NCI-H1436 (cell line): ENCODE measurements around the gene CCDC102B.
"Not testable (repeated sequence)": the region's sequence is repeated elsewhere in the genome, so short reads cannot be mapped to it uniquely, and the experiment has no call there.

Experiments used
- DNase-seq: peaks from one replicate; lab custom pipeline; 2025; lab: John Stamatoyannopoulos, UW

Gene CCDC102B

DNA sequence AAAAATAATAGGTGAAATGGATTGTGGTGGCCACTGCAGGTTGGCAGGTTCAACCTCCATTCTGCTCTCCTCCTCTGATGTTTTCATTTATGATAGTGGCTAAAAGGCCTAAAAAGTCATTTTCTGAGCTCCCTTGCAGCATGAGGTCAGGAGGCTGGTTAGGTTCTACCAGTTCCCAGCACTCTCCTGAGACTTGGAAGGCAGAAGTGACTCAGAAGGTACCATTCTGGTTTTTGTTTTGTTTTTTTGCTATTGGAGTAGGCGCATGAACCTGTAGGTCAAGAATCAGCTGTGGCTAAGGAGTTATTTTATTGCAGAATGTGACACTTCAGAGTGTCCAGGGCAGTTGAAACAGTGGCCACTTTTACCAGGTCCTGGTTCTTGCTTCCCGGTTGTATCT lies 181.9 kb downstream of the CCDC102B start:
- no peak for DNase-seq

GRCh38 chr18:68983126-68983525 lies 185.2 kb downstream of the CCDC102B start:
- DNase-seq, result no peak

DNA sequence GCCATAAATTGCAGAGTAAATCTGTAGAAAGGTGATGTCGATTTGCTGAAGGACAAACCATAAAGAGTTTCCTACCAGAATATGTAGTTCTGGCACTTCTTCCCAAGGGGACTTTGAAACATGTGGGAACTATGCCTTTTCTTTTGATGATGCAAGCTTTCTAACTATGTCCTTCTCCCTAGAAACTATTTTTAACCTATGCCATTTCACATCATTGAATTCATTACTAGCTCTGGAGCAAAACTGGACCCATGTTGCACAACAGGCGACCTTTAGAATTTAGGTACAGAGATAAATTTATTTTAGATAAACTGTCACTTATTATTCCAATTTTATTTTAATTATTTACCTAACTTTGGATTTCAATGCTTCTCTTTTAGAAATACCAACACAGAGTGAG lies 186.5 kb downstream of the CCDC102B start:
- no peak for DNase-seq

GRCh38 chr18:68985172-68985820 lies 187.4 kb downstream of the CCDC102B start:
- DNase-seq, result no peak

- no peak for DNase-seq
These were observed 193.4 kb downstream of the CCDC102B start for GRCh38 chr18:68991286-68991685.

- DNase-seq, result no peak
These were observed 195.0 kb downstream of the CCDC102B start for GRCh38 chr18:68992719-68993482.

DNA sequence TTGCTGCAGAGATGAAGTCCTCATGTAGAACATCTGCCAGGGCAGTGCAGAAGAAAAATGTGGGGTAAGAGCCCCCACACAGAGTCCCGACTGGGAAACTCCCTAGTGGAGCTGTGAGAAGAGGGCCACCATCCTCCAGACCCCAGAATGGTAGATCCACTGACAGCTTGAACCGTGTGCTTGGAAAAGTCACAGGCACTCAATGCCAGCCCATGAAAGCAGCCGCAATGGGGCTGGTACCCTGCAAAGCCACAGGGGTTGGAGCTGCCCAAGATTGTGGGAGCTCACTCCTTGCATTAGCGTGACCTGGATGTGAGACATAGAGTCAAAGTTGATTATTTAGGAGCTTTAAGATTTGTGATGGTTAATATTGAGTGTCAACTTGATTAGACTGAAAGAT lies 197.8 kb downstream of the CCDC102B start:
- DNase-seq, result no peak

- no peak for DNase-seq
These were observed 200.0 kb downstream of the CCDC102B start for GRCh38 chr18:68997845-68998244.

GRCh38 chr18:69000366-69000765 lies 202.5 kb downstream of the CCDC102B start:
- DNase-seq, result no peak

GRCh38 chr18:69002233-69002632 lies 204.4 kb downstream of the CCDC102B start:
- DNase-seq, result no peak

- not testable (repeated sequence) for DNase-seq
These were observed 208.3 kb downstream of the CCDC102B start for GRCh38 chr18:69006212-69006611.

- no peak for DNase-seq
These were observed 210.7 kb downstream of the CCDC102B start for GRCh38 chr18:69008538-69008937.

GRCh38 chr18:69021211-69021805 lies 223.4 kb downstream of the CCDC102B start:
- DNase-seq, result no peak

DNA sequence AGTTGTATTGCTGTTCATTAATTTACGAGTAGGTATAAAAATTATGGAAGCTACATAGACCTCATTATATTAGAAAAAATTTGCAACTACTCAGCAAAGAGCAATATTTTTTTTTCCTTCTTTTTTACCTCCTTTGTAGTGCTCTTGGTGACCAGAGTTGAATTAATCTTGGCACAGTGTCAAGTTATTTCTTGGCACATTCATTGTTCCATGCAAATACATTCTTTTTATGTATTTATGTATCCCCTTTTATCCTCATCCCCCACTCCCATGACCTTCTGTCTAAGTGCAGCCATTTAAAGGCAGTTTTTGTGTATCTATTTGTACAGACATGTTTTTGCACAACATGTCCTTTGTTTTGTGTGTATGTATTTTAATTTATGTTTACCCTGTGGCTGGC lies 224.5 kb downstream of the CCDC102B start:
- DNase-seq, result no peak

DNA sequence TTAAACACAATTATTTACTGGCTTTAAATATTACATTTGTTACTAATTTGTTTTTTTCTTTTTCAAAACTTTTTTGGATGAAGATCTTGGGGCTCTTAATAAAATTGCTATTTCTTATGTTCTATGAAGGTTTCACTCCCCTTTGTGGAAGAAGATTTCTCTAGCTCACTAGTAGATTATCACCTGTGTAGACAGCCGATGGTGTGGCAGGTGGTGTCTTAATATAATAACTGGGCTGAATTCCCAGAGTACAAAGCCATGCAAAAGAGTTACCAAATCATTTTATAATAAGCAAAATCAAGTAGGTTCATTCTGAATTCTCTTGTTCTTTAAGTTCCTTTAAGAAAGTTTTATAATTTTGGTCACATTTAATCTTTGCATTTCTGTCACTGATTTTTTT lies 233.7 kb downstream of the CCDC102B start:
- DNase-seq, result no peak

DNA sequence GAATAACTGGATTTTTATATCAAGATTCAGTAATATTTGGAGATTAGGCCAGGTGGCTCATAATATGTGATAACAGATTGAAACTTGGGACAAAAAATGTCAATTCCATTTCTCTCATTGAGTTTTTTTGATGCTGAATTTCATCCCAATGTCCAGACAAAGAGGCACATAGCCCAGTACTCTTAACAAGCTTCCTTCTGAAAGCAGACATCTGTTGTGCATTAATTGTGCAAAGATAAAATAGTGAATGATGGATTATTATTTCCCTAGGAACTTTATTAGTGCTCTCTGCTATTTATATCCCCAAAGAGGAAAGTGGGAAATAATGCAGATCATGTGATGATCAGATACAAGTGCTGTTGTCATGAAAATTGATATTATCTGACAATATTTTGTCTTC lies 234.1 kb downstream of the CCDC102B start:
- DNase-seq, result no peak

- no peak for DNase-seq
These were observed 237.9 kb downstream of the CCDC102B start for GRCh38 chr18:69035756-69036155.

DNA sequence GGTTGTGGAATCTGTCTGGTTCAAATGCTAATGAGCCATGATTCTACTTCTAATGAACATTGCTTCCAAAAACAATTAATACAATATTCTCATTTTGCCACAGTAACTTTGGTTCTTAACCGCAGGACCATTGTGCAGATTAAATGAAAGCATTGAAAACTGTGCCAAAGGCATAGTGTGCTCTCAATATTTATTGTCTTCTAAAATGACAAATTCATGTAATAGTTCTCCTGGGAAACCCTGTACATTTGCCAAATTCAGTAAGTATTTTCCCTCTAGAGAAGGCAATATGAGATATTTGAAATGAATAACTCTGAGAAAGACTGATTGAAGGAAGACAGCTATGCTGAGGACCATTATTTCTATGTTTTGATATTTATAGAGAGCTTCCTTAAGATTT lies 246.3 kb downstream of the CCDC102B start:
- DNase-seq, result no peak

- DNase-seq, result no peak
These were observed 266.2 kb downstream of the CCDC102B start for GRCh38 chr18:69064063-69064462.

DNA sequence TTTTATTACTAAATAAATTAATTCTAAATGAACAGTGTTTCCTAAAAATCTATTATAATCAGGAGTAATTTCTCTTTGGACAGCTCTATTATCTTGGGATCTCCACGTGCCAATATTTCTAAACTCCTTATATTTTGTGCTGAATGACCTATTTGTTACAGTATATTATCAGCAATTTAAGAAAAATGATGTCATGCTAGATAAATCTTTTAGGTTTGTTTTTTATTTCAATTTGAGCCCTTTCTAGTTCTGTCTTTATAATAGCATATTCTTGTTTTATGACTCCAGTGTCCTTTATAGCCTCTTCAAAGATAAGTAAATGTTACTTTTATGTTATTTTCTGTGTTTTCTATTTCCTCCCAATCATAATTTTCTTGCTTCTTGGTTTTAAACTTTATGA lies 269.2 kb downstream of the CCDC102B start:
- no peak for DNase-seq

DNA sequence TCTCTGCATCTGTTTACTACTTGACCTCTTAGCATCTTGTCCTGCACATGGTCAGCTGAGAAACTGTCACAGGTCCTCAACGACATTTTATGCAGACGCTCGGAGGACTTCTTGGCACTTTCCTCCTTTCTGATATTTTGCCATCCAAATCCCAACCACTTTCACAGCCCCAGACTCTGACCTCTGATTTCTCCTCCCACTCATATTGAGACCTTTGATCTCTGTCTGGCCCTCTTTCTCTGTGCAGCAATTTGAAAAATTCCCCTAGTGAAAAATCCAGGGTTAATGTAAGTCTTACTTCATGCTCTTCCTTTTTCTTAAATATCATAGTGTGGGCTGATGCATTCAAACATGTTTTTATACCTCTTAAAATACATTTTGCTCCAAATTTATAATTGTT lies 273.8 kb downstream of the CCDC102B start:
- DNase-seq, result no peak

DNA sequence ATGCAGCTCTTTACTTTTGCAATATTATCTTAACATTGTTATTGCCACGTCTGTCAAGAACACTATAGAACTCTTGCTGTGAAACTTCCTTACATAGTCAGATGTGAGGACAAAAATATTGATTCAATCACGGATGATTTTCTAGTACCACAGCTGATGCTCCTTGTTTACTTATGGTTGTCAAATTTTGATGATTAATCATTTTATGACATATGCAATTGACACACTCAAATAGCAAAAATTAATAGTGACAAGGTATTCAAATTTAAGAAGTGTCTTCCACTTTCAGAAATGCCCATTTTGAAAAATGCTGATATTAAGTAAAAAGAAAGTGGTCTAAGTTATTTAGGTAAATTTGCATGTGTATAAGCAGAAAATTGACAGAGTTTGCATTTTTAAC lies 284.0 kb downstream of the CCDC102B start:
- no peak for DNase-seq

GRCh38 chr18:69082499-69082898 lies 284.6 kb downstream of the CCDC102B start:
- no peak for DNase-seq
